Thyroid gland (tissue), 4 donors: ENCODE results near the gene AKT1.

Source experiments
- POLR2A ChIP-seq, 2 donors: fragments of 450-650 bp; IDR thresholded peaks; one replicate each; pipeline ENCODE4 v1.6.1; 2017; ENCODE audit warnings: antibody characterized with exemption in 2 of 2, mild to moderate bottlenecking in 2 of 2, moderate library complexity in 1 of 2
- TF ChIP-seq, protein P1 (sequence below), 6 experiments: fragments of 200-600 bp in 3 of 6; fragments of 450-650 bp in 3 of 6; sonication (generic) in 3 of 6; IDR thresholded peaks; one replicate each; pipeline ENCODE4 v1.5.1; 2016 to 2019; ENCODE audit warnings: antibody characterized with exemption in 6 of 6, mild to moderate bottlenecking in 2 of 6, inconsistent platforms in 1 of 6, moderate library complexity in 1 of 6

GRCh38 chr14:104803912-104804410 lies 8.4 kb upstream of the AKT1 start:
- TF ChIP-seq, protein P1, sequence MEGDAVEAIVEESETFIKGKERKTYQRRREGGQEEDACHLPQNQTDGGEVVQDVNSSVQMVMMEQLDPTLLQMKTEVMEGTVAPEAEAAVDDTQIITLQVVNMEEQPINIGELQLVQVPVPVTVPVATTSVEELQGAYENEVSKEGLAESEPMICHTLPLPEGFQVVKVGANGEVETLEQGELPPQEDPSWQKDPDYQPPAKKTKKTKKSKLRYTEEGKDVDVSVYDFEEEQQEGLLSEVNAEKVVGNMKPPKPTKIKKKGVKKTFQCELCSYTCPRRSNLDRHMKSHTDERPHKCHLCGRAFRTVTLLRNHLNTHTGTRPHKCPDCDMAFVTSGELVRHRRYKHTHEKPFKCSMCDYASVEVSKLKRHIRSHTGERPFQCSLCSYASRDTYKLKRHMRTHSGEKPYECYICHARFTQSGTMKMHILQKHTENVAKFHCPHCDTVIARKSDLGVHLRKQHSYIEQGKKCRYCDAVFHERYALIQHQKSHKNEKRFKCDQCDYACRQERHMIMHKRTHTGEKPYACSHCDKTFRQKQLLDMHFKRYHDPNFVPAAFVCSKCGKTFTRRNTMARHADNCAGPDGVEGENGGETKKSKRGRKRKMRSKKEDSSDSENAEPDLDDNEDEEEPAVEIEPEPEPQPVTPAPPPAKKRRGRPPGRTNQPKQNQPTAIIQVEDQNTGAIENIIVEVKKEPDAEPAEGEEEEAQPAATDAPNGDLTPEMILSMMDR (IDR thresholded peaks at IDR 0.05): no peak
- no peak for TF ChIP-seq POLR2A (IDR thresholded peaks at IDR 0.05)
